ENCODE results near the gene PPP2R5A.
"Not testable (repeated sequence)": the region's sequence is repeated elsewhere in the genome, so short reads cannot be mapped to it uniquely, and the experiment has no call there.

Gene PPP2R5A

DNA sequence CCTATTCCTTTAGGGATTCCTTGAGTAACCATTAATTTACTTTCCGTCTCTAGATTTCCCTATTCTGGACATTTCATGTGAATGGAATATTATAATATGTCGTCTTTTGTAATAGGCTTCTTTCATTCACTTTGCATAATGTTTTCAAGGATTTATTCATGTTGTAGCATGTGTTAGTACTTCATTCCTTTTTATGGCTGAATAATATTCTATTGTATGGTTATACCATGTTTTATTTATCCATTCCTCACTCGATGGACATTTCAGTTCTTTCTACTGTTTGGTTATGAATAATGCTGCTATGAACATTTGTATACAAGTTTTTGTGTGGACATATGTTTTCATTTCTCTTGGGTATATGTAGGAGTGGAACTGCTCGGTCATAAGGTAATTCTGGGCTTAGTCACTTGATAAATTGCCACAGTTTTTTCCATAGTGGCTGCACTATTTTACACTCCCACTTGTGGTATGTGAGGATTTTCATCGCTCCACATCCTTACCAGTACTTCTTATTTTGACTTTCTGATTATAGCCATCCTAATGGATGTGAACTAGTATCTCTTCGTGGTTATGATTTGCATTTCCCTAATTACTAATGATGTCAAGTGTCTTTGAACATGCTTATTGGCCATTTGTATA lies 17.7 kb downstream of the PPP2R5A start:
- DNase-seq, result peak; percentile 62

DNA sequence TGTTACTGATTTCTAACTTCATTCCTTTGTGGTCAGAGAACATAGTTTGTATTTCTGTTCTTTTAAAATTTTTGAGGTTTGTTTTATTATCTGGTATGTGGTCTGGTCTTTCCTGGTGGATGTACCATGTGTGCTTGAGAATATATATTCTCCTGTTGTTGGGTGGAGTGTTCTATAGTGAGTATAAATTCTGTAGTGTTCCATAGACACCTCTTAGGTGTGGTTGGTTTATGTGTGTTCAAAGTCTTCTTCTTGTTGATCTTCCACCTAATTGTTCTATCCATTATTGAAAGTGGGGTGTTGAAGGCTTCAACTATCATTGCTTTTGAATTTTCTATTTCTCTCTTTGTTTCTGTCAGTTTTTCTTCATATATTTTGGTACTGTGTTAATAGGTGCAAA lies 20.1 kb downstream of the PPP2R5A start:
- no peak for DNase-seq

DNA sequence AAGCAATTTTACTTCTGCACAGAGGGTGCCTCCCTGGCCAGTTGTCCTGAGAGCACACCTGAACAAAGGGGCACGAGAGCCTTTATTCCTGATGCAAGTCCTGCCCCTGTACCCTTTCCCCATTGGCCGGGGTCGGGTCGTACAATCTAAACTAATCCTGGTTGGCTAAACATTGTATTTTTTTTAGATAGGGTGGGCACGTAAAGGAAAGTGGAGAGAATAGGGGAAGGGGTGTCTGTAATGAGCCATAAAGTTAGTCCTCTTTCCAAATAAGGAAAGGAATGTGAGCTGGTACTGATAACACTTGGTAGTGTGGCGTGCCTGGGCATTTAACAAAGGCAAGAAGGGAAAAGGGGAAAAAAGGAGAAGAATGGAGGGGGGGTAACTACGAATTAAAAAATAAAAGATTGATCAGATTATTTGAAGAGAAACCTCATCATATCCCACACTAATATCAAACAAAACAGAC lies 20.8 kb downstream of the PPP2R5A start:
- DNase-seq, result not testable (repeated sequence)

- DNase-seq, result no peak
Measured at GRCh38 chr1:212309967-212310366, 24.8 kb downstream of the PPP2R5A start.

DNA sequence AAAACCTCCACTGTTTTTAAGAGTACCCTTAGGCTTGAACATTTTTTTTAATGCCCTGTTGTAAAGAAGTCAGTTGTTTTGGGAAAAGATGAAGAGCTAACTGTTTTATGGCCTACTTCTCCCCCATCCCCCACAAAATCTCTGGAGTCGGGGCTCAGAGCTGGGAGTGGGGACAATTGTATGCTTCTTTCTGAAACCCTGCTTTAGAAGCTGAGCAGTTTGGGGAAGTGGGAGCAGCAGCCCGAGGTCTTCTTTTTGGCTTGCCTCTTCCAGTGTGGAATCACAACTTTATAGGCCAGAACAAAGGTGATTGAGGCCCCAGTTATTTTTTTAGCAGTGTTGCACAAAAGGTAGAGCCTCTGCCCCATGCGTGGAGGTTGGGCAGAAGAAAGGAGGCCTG lies 25.2 kb downstream of the PPP2R5A start:
- no peak for DNase-seq

- DNase-seq, result peak; percentile 53
Measured at GRCh38 chr1:212311836-212312497, 26.8 kb downstream of the PPP2R5A start.

GRCh38 chr1:212313616-212314015 lies 28.4 kb downstream of the PPP2R5A start:
- DNase-seq, result peak; percentile 93

DNA sequence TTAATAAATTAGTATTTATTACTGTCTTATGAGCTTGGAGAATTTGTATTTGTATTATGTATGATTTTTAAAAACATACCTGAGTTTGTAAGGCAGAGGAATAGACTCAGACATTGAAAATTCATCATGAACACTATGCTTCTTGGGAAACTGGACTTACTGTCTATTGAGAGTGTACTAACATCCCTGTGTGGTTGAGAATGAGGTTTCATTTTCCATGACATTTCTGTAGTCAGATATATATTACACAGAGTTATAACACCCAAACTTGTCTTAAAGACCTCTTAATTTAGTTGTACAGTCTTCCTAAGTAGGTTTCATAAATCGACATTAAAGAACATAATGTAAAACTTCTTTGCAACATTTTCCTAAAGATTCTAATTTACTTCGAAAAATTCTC lies 30.0 kb downstream of the PPP2R5A start:
- no peak for DNase-seq

DNA sequence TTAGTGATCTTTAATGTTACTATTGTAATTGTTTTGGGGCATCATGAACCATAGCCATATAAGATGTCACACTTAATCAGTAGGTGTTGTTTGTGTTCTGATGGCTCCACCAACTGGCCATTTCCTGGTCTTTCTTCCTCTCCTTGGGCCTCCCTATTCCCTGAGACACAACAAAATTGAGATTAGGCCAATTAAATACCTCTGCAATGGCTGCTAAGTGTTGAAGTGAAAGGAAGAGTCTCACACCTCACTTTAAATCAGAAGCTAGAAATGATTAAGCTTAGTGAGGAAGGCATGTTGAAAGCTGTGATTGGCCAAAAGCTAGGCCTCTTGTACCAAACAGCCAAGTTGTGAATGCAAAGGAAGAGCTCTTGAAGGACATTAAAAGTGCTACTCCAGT lies 30.7 kb downstream of the PPP2R5A start:
- DNase-seq, result peak; percentile 52

- no peak for DNase-seq
Measured at GRCh38 chr1:212317916-212318315, 32.7 kb downstream of the PPP2R5A start.

- not testable (repeated sequence) for DNase-seq
Measured at GRCh38 chr1:212321031-212321430, 35.8 kb downstream of the PPP2R5A start.

DNA sequence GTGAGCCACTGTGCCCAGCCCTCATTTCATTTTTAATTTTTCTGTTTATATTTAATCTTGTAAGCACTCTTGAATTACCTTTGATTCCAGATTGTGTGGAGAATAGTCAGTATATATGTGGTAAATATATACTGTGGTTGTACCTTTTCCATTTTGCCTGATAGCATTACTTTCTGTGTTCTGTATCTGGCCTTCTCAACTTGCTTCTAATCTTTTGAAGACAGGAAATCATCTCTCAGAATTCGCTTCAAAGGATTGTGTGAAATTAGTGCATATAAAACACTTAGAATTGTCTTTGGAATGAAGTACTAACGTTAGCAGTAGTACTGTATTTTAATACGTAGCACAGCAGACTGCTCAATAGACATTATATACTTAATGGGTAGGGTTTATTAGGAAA lies 37.9 kb downstream of the PPP2R5A start:
- no peak for DNase-seq

- DNase-seq, result no peak
Measured at GRCh38 chr1:212326541-212326940, 41.3 kb downstream of the PPP2R5A start.

DNA sequence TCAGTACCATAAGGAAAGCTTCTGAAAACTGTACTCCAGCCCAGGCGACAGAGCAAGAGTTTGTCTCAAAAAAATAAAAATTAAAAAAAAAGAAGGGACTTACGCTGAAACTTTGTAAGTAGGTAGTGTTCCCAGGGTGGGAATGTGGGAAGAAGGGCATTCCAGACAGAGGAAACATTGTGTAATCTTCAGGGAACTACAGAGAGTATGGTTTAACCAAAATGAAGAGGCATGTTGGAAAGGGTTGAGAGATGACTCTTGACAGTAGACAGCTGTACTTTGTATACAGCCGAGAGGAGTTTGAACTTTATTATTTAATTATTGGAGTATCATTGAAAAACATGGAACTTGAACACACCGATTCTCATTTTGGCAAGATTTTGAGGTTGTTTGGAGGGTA lies 43.0 kb downstream of the PPP2R5A start:
- DNase-seq, result peak; percentile 17

DNA sequence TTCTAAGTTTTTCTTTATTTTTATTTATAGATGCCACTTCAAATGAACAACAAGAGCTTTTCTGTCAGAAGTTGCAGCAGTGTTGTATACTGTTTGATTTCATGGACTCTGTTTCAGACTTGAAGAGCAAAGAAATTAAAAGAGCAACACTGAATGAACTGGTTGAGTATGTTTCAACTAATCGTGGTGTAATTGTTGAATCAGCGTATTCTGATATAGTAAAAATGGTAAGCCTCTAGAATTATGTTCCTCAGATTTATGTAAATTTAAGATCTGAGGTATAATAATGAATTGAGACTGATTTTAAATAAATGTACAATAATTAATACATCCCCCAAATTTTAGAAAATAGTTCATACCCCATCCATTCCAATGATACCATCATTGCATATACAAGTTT lies 43.9 kb downstream of the PPP2R5A start:
- DNase-seq, result no peak

GRCh38 chr1:212341090-212341489 lies 55.9 kb downstream of the PPP2R5A start:
- no peak for DNase-seq

DNA sequence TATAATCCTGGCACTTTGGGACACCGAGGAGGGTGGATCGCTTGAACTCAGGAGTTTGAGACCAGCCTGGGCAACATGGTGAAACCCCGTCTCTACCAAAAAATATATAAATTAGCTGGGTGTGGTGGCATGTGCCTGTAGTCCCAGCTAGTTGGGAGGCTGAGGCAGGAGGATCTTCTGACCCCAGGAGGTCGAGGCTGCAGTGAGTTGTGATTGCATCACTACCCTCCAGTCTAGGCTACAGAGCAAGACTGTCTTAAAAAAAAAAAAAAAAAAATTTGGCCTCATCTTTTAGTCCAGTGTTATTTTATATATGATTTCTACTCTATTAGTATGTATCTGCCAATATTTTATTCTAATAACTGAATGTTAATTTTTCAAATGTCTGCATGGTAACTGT lies 59.7 kb downstream of the PPP2R5A start:
- DNase-seq, result no peak

GRCh38 chr1:212346601-212347000 lies 61.4 kb downstream of the PPP2R5A start:
- DNase-seq, result no peak

GRCh38 chr1:212351588-212352362 lies 66.6 kb downstream of the PPP2R5A start:
- DNase-seq, result no peak

DNA sequence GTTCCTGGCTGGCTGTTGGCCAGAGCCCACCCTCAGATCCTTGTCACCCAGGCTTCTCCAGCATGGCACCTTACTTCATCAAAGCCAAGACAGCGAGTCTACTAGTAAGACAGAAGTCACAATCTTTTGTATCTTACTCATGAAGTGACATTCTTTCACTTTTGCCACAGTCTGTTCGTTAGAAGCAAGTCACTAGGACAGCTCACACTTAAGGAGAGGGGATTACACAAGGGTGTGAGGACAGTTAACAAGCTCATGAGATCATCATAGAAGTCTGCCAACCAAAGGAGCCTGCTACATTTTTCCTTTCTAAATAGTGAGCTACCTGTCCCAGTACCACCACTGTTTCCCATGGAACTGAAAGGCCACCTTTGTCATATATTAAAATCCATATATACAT lies 68.0 kb downstream of the PPP2R5A start:
- DNase-seq, result peak; percentile 7

DNA sequence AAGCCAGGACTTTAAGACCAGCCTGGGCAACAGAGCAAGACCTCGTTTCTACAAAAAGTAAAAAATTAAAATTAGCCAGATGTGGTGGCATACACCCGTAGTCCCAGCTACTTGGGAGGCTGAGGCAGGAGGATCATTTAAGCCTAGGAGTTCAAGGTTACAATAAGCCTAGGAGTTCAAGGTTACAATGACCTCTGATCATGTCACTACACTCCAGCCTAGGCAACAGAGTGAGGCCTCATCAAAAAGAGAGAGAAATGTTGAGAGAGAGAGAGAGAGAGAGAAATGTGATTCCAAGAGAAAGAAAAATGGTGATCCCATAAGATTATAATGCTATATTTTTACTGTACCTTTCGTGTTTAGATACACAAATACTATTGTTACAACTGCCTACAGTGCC lies 69.3 kb downstream of the PPP2R5A start:
- DNase-seq, result no peak

DNA sequence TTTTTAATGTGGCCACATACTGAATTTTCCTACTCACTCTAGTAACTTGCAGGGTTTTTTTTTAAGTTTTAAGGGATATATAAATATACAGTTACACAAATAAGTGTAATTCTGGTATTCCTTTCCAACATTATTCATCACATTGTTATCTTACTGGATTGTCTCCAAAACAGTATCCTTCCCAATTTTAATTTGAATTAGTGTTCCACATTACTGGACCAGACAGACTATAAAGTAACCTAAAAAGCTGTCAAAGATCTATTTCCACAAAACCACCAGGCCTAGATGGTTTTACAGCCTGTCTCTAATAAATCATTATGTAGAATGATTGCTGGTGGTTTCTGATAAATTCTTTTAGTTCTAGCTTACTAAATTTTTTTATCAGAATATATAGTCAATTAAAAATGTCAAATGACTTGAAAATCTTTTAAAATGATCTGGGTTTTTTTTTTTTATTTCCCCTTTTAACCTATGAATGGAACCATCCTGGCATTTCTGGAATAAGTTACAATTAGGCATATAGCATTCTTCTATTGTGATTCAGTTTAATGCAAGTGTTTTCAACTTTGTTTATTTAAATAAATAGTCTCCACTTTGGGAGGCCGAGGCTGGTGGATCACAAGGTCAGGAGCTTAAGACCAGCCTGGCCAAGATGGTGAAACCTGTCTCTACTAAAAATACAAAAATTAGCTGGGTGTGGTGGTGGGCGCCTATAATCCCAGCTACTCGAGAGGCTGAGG lies 70.2 kb downstream of the PPP2R5A start:
- peak; percentile 41 for DNase-seq

Data from fibroblast of skin of scalp (primary cell).